LNCaP clone FGC (cell line): ENCODE data around the gene CSTF1.

ENCODE experiments used
- DNase-seq: peaks from one replicate; pipeline ENCODE4 v3.0.0-alpha.2; 2011; ENCODE audit warnings: low read depth
- H3K4me3 ChIP-seq: 2 replicates; pipeline ENCODE4 v1.5.1; 2011; ENCODE audit warnings: mild to moderate bottlenecking, low read depth, low read length, control low read depth
- TF ChIP-seq, protein P1 (sequence below): IDR thresholded peaks from 2 replicates; pipeline ENCODE4 v1.5.1; 2012; ENCODE audit warnings: mild to moderate bottlenecking; ENCODE audit not compliant: control insufficient read depth, insufficient read depth; ENCODE audit errors: extremely low read depth

CSTF1 gene

DNA sequence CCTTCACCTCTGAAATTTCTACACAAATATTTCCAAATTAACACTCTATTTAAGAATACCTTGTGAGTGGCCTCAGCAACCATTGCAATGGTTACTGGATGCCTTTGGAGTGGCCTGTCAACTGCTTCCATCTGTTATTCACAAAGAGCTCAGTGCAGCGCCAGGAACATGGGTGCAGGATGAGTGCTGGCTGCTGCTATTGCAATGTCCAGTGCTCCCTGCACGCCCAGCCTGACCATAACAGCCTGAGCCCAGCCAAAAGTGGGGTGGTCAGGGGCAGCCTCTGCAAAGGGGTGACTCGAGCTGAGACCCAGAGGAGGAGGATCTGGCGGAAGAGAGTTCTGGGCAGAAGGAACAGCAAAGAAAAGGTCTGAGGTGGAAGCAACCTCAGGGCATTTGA, 38.0 kb downstream of the CSTF1 start:
- no peak overlapping the region for H3K4me3 ChIP-seq
- TF ChIP-seq, protein P1, sequence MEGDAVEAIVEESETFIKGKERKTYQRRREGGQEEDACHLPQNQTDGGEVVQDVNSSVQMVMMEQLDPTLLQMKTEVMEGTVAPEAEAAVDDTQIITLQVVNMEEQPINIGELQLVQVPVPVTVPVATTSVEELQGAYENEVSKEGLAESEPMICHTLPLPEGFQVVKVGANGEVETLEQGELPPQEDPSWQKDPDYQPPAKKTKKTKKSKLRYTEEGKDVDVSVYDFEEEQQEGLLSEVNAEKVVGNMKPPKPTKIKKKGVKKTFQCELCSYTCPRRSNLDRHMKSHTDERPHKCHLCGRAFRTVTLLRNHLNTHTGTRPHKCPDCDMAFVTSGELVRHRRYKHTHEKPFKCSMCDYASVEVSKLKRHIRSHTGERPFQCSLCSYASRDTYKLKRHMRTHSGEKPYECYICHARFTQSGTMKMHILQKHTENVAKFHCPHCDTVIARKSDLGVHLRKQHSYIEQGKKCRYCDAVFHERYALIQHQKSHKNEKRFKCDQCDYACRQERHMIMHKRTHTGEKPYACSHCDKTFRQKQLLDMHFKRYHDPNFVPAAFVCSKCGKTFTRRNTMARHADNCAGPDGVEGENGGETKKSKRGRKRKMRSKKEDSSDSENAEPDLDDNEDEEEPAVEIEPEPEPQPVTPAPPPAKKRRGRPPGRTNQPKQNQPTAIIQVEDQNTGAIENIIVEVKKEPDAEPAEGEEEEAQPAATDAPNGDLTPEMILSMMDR, result no peak
- no peak for DNase-seq

GRCh38 chr20:56430957-56431356, 38.5 kb downstream of the CSTF1 start:
- DNase-seq, result no peak
- no peak overlapping the region for H3K4me3 ChIP-seq
- TF ChIP-seq, protein P1, result no peak

- no peak for DNase-seq
Measured at GRCh38 chr20:56431471-56431870, 39.0 kb downstream of the CSTF1 start.

GRCh38 chr20:56433221-56433879, 40.9 kb downstream of the CSTF1 start:
- TF ChIP-seq, protein P1, result no peak
- DNase-seq, result no peak
- no peak overlapping the region for H3K4me3 ChIP-seq

More at GRCh38 chr20:56431471-56431870, 39.0 kb downstream of the CSTF1 start:
- TF ChIP-seq, protein P1, result no peak
- H3K4me3 ChIP-seq, result no peak overlapping the region

GRCh38 chr20:56433880-56434255, 41.4 kb downstream of the CSTF1 start:
- H3K4me3 ChIP-seq, result no peak overlapping the region
- no peak for DNase-seq
- TF ChIP-seq, protein P1, result no peak

DNA sequence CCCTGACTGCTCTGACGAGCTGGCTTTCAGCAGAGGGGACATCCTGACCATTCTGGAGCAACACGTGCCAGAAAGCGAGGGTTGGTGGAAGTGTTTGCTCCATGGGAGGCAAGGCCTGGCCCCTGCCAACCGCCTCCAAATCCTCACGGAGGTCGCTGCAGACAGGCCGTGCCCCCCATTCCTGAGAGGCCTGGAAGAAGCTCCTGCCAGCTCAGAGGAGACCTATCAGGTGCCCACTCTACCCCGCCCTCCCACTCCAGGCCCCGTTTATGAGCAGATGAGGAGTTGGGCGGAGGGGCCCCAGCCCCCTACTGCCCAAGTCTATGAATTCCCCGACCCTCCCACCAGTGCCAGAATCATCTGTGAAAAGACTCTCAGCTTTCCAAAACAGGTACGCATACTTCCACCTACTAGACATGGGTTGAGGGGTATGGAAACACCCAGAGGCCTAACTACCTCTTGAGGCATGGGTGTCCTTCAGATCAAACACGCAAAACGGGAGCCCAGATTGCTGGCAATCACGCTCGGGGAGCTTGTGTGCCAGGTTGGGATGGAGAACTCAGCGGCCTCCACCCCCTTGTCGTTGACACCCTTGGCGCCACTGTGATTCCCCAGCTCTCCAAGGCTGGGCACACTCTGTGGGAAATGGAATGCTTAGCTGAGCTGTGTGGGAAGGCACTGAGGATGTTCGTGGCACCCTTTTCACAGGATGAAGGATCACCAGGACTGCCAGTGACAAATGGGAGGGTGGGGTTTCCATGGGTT, 44.9 kb downstream of the CSTF1 start:
- no peak overlapping the region for H3K4me3 ChIP-seq
- TF ChIP-seq, protein P1, result no peak
- DNase-seq, result no peak
